ENCODE measurements around the gene MYL10. TPM values are rescaled to one million over a fixed set of nuclear protein-coding genes. Genes with fewer than 3 reads are reported as not detected.

MYL10 gene
- polyA plus RNA-seq, 1 donor from 2014 or later: not detected

DNA sequence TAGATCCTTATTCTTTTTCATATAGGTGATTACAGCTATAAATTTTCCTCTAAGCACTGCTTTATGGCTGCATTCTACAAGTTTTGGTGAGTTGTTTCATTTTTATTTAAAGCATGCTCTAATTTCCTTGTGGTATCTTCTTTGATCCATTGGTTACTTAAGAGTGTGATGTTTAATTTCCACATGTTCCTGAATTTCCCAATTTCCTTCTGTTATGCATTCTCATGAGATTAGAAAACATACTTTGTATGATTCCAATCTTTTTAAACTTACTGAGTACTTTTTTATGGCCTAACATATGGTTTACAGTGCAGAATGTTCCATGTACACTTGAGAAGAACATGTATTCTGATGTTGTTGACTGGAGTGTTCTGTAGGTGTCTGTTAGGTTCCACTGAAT is 53.4 kb downstream of the MYL10 start:
- Histone ChIP-seq H3K9me3 (ENCODE audit: low read length) (peaks cover 5% of the 10 kb centered on the region), H3K4me2 (ENCODE audit: low read length) (no peak overlapping the region), H3K9me2 (ENCODE audit: insufficient read depth, low read length) (no peaks in the 10 kb centered on the region), H4K20me1 (ENCODE audit: insufficient read depth) (no peaks in the 10 kb centered on the region), H3K79me2 (replicated peaks; ENCODE audit: insufficient read depth, low read length) (no peaks in the 10 kb centered on the region), H2AFZ (ENCODE audit: low read depth, low read length) (no peak overlapping the region), H3K9ac (ENCODE audit: low read length) (no peak overlapping the region), H3K27me3 (ENCODE audit: insufficient read depth, low read depth, low read length) (no peaks in the 10 kb centered on the region), H3K4me3 (ENCODE audit: low read length) (no peak overlapping the region), H3F3A (ENCODE audit: insufficient read depth, low read length, poor library complexity, severe bottlenecking) (no peaks in the 10 kb centered on the region), H3K36me3 (ENCODE audit: insufficient read depth, low read length) (no peaks in the 10 kb centered on the region), H3K27ac (ENCODE audit: low read length) (no peak overlapping the region)
- TF ChIP-seq, protein P1, sequence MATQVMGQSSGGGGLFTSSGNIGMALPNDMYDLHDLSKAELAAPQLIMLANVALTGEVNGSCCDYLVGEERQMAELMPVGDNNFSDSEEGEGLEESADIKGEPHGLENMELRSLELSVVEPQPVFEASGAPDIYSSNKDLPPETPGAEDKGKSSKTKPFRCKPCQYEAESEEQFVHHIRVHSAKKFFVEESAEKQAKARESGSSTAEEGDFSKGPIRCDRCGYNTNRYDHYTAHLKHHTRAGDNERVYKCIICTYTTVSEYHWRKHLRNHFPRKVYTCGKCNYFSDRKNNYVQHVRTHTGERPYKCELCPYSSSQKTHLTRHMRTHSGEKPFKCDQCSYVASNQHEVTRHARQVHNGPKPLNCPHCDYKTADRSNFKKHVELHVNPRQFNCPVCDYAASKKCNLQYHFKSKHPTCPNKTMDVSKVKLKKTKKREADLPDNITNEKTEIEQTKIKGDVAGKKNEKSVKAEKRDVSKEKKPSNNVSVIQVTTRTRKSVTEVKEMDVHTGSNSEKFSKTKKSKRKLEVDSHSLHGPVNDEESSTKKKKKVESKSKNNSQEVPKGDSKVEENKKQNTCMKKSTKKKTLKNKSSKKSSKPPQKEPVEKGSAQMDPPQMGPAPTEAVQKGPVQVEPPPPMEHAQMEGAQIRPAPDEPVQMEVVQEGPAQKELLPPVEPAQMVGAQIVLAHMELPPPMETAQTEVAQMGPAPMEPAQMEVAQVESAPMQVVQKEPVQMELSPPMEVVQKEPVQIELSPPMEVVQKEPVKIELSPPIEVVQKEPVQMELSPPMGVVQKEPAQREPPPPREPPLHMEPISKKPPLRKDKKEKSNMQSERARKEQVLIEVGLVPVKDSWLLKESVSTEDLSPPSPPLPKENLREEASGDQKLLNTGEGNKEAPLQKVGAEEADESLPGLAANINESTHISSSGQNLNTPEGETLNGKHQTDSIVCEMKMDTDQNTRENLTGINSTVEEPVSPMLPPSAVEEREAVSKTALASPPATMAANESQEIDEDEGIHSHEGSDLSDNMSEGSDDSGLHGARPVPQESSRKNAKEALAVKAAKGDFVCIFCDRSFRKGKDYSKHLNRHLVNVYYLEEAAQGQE (IDR thresholded peaks at IDR 0.05; ENCODE audit: borderline replicate concordance): no peak
- no peak for TF ChIP-seq MXI1 (conservative IDR thresholded peaks at IDR 0.05; ENCODE audit: poor library complexity, severe bottlenecking)
- no peak for TF ChIP-seq POLR2AphosphoS5 (IDR thresholded peaks at IDR 0.05)
- TF ChIP-seq EP300 (conservative IDR thresholded peaks at IDR 0.05; ENCODE audit: poor library complexity, severe bottlenecking): no peak
- TF ChIP-seq EZH2 (IDR thresholded peaks at IDR 0.05; ENCODE audit: borderline replicate concordance, insufficient read depth, low read length, poor library complexity, severe bottlenecking): no peak
- TF ChIP-seq SMC3 (conservative IDR thresholded peaks at IDR 0.05; ENCODE audit: poor library complexity): no peak

DNA sequence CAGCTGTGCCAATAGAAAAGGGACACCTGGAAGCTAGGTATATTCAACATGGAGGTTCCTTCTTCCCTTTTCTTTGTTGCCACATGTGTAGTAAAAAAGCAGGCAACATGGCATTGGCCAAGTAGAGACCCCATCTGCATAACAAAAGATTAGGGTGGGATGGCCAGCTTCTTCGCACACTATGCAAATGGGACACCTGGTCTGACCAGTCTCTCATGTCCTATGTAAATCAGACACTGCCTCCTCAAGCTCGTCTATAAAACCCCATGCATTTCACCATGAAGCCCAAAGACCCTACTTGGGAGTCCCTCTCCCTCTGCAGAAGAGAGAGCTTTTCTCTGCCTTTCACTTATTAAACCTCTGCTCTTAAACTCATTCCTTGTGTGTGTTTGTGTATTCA is 53.9 kb downstream of the MYL10 start:
- Histone ChIP-seq H3K4me2 (ENCODE audit: low read length) (no peak overlapping the region), H2AFZ (ENCODE audit: low read depth, low read length) (no peak overlapping the region), H3K9me2 (ENCODE audit: insufficient read depth, low read length) (no peaks in the 10 kb centered on the region), H3K36me3 (ENCODE audit: insufficient read depth, low read length) (no peaks in the 10 kb centered on the region), H3K9me3 (ENCODE audit: low read length) (peaks cover 5% of the 10 kb centered on the region), H3F3A (ENCODE audit: insufficient read depth, low read length, poor library complexity, severe bottlenecking) (no peaks in the 10 kb centered on the region), H3K9ac (ENCODE audit: low read length) (no peak overlapping the region), H3K79me2 (replicated peaks; ENCODE audit: insufficient read depth, low read length) (no peaks in the 10 kb centered on the region), H3K4me3 (ENCODE audit: low read length) (no peak overlapping the region), H3K27ac (ENCODE audit: low read length) (no peak overlapping the region), H3K27me3 (ENCODE audit: insufficient read depth, low read depth, low read length) (no peaks in the 10 kb centered on the region), H4K20me1 (ENCODE audit: insufficient read depth) (no peaks in the 10 kb centered on the region)
- TF ChIP-seq SMC3 (conservative IDR thresholded peaks at IDR 0.05; ENCODE audit: poor library complexity) (no peak), EP300 (conservative IDR thresholded peaks at IDR 0.05; ENCODE audit: poor library complexity, severe bottlenecking) (no peak), EZH2 (IDR thresholded peaks at IDR 0.05; ENCODE audit: borderline replicate concordance, insufficient read depth, low read length, poor library complexity, severe bottlenecking) (no peak), TAF1 (IDR thresholded peaks at IDR 0.05; ENCODE audit: low read depth) (no peak), RAD21 (conservative IDR thresholded peaks at IDR 0.05) (no peak), MXI1 (conservative IDR thresholded peaks at IDR 0.05; ENCODE audit: poor library complexity, severe bottlenecking) (no peak), POLR2AphosphoS5 (IDR thresholded peaks at IDR 0.05) (no peak)
- TF ChIP-seq, protein P1 (IDR thresholded peaks at IDR 0.05; ENCODE audit: borderline replicate concordance): no peak
- TF ChIP-seq, protein P2, sequence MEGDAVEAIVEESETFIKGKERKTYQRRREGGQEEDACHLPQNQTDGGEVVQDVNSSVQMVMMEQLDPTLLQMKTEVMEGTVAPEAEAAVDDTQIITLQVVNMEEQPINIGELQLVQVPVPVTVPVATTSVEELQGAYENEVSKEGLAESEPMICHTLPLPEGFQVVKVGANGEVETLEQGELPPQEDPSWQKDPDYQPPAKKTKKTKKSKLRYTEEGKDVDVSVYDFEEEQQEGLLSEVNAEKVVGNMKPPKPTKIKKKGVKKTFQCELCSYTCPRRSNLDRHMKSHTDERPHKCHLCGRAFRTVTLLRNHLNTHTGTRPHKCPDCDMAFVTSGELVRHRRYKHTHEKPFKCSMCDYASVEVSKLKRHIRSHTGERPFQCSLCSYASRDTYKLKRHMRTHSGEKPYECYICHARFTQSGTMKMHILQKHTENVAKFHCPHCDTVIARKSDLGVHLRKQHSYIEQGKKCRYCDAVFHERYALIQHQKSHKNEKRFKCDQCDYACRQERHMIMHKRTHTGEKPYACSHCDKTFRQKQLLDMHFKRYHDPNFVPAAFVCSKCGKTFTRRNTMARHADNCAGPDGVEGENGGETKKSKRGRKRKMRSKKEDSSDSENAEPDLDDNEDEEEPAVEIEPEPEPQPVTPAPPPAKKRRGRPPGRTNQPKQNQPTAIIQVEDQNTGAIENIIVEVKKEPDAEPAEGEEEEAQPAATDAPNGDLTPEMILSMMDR (IDR thresholded peaks at IDR 0.05; ENCODE audit: poor library complexity, severe bottlenecking): no peak

Measured in neural cell (in vitro differentiated cells).